GM12878 (cell line): ENCODE data around the gene KHDRBS1. TPM values are rescaled to one million over a fixed set of nuclear protein-coding genes. Genes with fewer than 3 reads are reported as not detected.

Experiments used
- CBFB ChIP-seq: IDR thresholded peaks from 2 replicates; pipeline ENCODE4 v1.6.1; 2016; ENCODE audit warnings: antibody characterized with exemption, low read depth
- EGR1 ChIP-seq, 2 experiments: IDR thresholded peaks; 1 replicate in 1 of 2; 2 replicates in 1 of 2; pipeline ENCODE4 v1.6.1; 2011 to 2012; ENCODE audit warnings: low read depth in 2 of 2, low read length in 2 of 2, borderline replicate concordance in 1 of 2, mild to moderate bottlenecking in 1 of 2, moderate library complexity in 1 of 2
- EZH2 ChIP-seq: IDR thresholded peaks from 2 replicates; pipeline ENCODE4 v1.6.1; 2012; ENCODE audit warnings: low read depth, mild to moderate bottlenecking, control low read depth, inconsistent platforms, low read length, borderline replicate concordance; ENCODE audit not compliant: control insufficient read depth
- FOXK2 ChIP-seq: fragments of 450-650 bp; IDR thresholded peaks from 2 replicates; pipeline ENCODE4 v1.6.1; 2017; ENCODE audit warnings: mild to moderate bottlenecking, moderate library complexity
- FOXM1 ChIP-seq: IDR thresholded peaks from 2 replicates; pipeline ENCODE4 v1.6.1; 2012; ENCODE audit warnings: low read depth, mild to moderate bottlenecking, inconsistent platforms, low read length, moderate library complexity
- JUNB ChIP-seq: IDR thresholded peaks from 2 replicates; pipeline ENCODE4 v1.6.1; 2016; ENCODE audit warnings: antibody characterized with exemption, mild to moderate bottlenecking
- LARP7 ChIP-seq: fragments of 450-650 bp; IDR thresholded peaks from 2 replicates; pipeline ENCODE4 v1.6.1; 2017; ENCODE audit warnings: mild to moderate bottlenecking
- MEF2B ChIP-seq: fragments of 450-650 bp; IDR thresholded peaks from 2 replicates; pipeline ENCODE4 v1.6.1; 2018; ENCODE audit warnings: mild to moderate bottlenecking, moderate library complexity; ENCODE audit not compliant: partially characterized antibody, poor library complexity, severe bottlenecking
- MTA2 ChIP-seq: fragments of 450-650 bp; IDR thresholded peaks from 2 replicates; pipeline ENCODE4 v1.6.1; 2016; ENCODE audit warnings: low read depth, mild to moderate bottlenecking, moderate library complexity
- NR2C2 ChIP-seq: IDR thresholded peaks from 2 replicates; pipeline ENCODE4 v1.6.1; 2011; ENCODE audit warnings: borderline replicate concordance, low read depth; ENCODE audit not compliant: control insufficient read depth, insufficient read length
- POLR2AphosphoS2 ChIP-seq: IDR thresholded peaks from 2 replicates; pipeline ENCODE4 v1.6.1; 2011; ENCODE audit warnings: low read depth, mild to moderate bottlenecking, low read length, improper control_type of control experiment, moderate library complexity
- RFX5 ChIP-seq: IDR thresholded peaks from 2 replicates; pipeline ENCODE4 v1.6.1; 2011; ENCODE audit warnings: low read depth, low read length, improper control_type of control experiment
- TCF3 ChIP-seq: IDR thresholded peaks from 2 replicates; pipeline ENCODE4 v1.6.1; 2012; ENCODE audit warnings: low read depth, mild to moderate bottlenecking, low read length, borderline replicate concordance; ENCODE audit not compliant: insufficient read depth
- polyA plus RNA-seq, 11 experiments: library from polyadenylated mRNA; depleted of rRNA in 4 of 11; unstranded in 6 of 11; stranded (reverse) in 5 of 11; fragments of >200 nt; fragmentation: Nextera tagmentation in 4 of 11; fragmentation: Illumina TruSeq in 1 of 11; extraction: Ambion mirVana in 4 of 11; extraction: Trizol in 1 of 11; gene quantifications; 1 replicate in 1 of 11; 2 replicates in 10 of 11; pipeline versions ENCODE4 v1.2.1 to v1.2.3, GENCODE V29; 2011 to 2016; ENCODE audit warnings: inconsistent platforms in 2 of 11, missing spikeins in 2 of 11, low read depth in 1 of 11
- total RNA-seq, 4 experiments: library from RNA; depleted of rRNA in 3 of 4; stranded (reverse); fragments of >200 nt in 3 of 4; fragmentation: Illumina TruSeq in 1 of 4; extraction: Trizol in 1 of 4; gene quantifications; 2 replicates each; pipeline versions ENCODE4 v1.2.1 to v1.2.3, GENCODE V29; 2013 to 2021
- TF ChIP-seq, protein P1 (sequence below): IDR thresholded peaks from 2 replicates; pipeline ENCODE4 v1.6.1; 2012; ENCODE audit warnings: low read depth, low read length, improper control_type of control experiment
- TF ChIP-seq, protein P2 (sequence below): IDR thresholded peaks from 2 replicates; pipeline ENCODE4 v1.6.1; 2011; ENCODE audit warnings: borderline replicate concordance, low read depth, mild to moderate bottlenecking, moderate library complexity, mixed read lengths, low read length; ENCODE audit not compliant: insufficient read depth; ENCODE audit errors: extremely low read length
- TF ChIP-seq, protein P3 (sequence below): fragments of 450-650 bp; IDR thresholded peaks from 2 replicates; pipeline ENCODE4 v1.6.1; 2018; ENCODE audit warnings: borderline replicate concordance, mild to moderate bottlenecking; ENCODE audit not compliant: partially characterized antibody
- TF ChIP-seq, protein P4 (sequence below): fragments of 450-650 bp; IDR thresholded peaks from 2 replicates; pipeline ENCODE4 v1.6.1; 2014; ENCODE audit warnings: mild to moderate bottlenecking
- TF ChIP-seq, protein P5 (sequence below), 3 experiments: IDR thresholded peaks in 2 of 3; conservative IDR thresholded peaks in 1 of 3; 2 replicates each; pipeline ENCODE4 v1.5.1; 2011; ENCODE audit warnings: low read depth in 3 of 3, low read length in 3 of 3, mild to moderate bottlenecking in 3 of 3, control low read depth in 2 of 3, moderate library complexity in 2 of 3, inconsistent platforms in 1 of 3, mixed read lengths in 1 of 3; ENCODE audit not compliant: control insufficient read depth in 2 of 3, insufficient read depth in 1 of 3; ENCODE audit errors: extremely low read depth in 1 of 3
- TF ChIP-seq, protein P6 (sequence below): IDR thresholded peaks from 2 replicates; pipeline ENCODE4 v1.6.1; 2011; ENCODE audit warnings: mild to moderate bottlenecking, low read depth, low read length, moderate library complexity; ENCODE audit not compliant: insufficient replicate concordance

KHDRBS1 gene
- total and polyA plus RNA-seq, 10 of the 15 experiments (the other 5 are each of a cell fraction or from before 2014, with no cell fraction given) = 42.5 to 204 (median 96.0) TPM

DNA sequence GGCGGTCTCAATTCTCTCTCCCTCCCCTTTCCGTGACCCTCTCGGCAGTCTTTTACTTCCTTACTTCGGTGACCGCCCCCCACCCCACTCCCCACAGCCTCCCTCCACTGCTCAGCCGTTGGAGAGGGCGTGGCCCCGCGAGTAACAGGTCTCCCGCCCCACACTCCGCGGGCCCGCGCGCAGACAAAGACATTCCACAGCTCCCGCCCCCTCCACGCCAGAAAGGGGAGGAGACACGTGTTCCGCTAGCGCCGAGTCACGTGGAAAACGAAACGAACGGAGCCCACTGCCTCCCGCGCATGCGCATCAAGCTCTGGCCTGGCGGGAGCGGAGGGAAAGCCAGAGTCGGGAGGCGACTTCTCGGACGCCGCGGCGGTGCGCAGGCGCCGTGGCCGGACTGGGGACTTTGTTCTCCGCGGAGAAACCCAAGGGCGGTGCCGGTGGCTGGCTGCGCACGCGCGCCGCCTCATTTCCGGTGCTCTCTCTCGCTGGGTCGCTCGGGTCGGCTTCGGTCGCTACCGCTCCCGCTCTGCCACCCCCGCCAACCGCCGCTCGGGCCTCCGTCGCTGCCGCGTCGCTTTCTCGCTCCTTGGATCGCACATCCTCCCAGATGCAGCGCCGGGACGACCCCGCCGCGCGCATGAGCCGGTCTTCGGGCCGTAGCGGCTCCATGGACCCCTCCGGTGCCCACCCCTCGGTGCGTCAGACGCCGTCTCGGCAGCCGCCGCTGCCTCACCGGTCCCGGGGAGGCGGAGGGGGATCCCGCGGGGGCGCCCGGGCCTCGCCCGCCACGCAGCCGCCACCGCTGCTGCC lies at the start of gene KHDRBS1 (continued):
- TF ChIP-seq RFX5 = 0 out of 2 replicates have a peak, but pooled peaks have one; percentile 43
- TF ChIP-seq CBFB = 0 out of 2 replicates have a peak, but pooled peaks have one; percentile 44
- no peak for TF ChIP-seq JUNB
- peak in 1 of 2 experiments; percentile 89; a peak in 2 of 3 replicates for TF ChIP-seq EGR1 (IDR thresholded peaks at IDR 0.05; ENCODE audit: borderline replicate concordance in 1 of 2, low read depth in 2 of 2, low read length in 2 of 2)
- TF ChIP-seq FOXM1 = no peak
- TF ChIP-seq EZH2 = no peak
- TF ChIP-seq, protein P1, sequence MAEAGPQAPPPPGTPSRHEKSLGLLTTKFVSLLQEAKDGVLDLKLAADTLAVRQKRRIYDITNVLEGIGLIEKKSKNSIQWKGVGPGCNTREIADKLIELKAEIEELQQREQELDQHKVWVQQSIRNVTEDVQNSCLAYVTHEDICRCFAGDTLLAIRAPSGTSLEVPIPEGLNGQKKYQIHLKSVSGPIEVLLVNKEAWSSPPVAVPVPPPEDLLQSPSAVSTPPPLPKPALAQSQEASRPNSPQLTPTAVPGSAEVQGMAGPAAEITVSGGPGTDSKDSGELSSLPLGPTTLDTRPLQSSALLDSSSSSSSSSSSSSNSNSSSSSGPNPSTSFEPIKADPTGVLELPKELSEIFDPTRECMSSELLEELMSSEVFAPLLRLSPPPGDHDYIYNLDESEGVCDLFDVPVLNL = peak; percentile 67; the same call in 1 of the 2 replicates
- no peak for TF ChIP-seq NR2C2
- TF ChIP-seq MEF2B = peak; percentile 91
- TF ChIP-seq, protein P2, sequence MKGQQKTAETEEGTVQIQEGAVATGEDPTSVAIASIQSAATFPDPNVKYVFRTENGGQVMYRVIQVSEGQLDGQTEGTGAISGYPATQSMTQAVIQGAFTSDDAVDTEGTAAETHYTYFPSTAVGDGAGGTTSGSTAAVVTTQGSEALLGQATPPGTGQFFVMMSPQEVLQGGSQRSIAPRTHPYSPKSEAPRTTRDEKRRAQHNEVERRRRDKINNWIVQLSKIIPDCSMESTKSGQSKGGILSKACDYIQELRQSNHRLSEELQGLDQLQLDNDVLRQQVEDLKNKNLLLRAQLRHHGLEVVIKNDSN = peak; percentile 90
- TF ChIP-seq, protein P3, sequence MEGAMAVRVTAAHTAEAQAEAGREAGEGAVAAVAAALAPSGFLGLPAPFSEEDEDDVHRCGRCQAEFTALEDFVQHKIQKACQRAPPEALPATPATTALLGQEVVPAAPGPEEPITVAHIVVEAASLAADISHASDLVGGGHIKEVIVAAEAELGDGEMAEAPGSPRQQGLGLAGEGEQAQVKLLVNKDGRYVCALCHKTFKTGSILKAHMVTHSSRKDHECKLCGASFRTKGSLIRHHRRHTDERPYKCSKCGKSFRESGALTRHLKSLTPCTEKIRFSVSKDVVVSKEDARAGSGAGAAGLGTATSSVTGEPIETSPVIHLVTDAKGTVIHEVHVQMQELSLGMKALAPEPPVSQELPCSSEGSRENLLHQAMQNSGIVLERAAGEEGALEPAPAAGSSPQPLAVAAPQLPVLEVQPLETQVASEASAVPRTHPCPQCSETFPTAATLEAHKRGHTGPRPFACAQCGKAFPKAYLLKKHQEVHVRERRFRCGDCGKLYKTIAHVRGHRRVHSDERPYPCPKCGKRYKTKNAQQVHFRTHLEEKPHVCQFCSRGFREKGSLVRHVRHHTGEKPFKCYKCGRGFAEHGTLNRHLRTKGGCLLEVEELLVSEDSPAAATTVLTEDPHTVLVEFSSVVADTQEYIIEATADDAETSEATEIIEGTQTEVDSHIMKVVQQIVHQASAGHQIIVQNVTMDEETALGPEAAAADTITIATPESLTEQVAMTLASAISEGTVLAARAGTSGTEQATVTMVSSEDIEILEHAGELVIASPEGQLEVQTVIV = no peak
- TF ChIP-seq, protein P4, sequence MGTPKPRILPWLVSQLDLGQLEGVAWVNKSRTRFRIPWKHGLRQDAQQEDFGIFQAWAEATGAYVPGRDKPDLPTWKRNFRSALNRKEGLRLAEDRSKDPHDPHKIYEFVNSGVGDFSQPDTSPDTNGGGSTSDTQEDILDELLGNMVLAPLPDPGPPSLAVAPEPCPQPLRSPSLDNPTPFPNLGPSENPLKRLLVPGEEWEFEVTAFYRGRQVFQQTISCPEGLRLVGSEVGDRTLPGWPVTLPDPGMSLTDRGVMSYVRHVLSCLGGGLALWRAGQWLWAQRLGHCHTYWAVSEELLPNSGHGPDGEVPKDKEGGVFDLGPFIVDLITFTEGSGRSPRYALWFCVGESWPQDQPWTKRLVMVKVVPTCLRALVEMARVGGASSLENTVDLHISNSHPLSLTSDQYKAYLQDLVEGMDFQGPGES = no peak
- peak; percentile 70 for TF ChIP-seq MTA2
- TF ChIP-seq TCF3 = 0 out of 2 replicates have a peak, but pooled peaks have one; percentile 28
- TF ChIP-seq POLR2AphosphoS2 = peak; percentile 87
- TF ChIP-seq, protein P5, sequence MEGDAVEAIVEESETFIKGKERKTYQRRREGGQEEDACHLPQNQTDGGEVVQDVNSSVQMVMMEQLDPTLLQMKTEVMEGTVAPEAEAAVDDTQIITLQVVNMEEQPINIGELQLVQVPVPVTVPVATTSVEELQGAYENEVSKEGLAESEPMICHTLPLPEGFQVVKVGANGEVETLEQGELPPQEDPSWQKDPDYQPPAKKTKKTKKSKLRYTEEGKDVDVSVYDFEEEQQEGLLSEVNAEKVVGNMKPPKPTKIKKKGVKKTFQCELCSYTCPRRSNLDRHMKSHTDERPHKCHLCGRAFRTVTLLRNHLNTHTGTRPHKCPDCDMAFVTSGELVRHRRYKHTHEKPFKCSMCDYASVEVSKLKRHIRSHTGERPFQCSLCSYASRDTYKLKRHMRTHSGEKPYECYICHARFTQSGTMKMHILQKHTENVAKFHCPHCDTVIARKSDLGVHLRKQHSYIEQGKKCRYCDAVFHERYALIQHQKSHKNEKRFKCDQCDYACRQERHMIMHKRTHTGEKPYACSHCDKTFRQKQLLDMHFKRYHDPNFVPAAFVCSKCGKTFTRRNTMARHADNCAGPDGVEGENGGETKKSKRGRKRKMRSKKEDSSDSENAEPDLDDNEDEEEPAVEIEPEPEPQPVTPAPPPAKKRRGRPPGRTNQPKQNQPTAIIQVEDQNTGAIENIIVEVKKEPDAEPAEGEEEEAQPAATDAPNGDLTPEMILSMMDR (IDR thresholded peaks at IDR 0.05 in 2 of 3, conservative IDR thresholded peaks at IDR 0.05 in 1 of 3; ENCODE audit: control insufficient read depth in 2 of 3, extremely low read depth in 1 of 3, insufficient read depth in 1 of 3, low read depth in 3 of 3, low read length in 3 of 3) = no peak
- TF ChIP-seq, protein P6, sequence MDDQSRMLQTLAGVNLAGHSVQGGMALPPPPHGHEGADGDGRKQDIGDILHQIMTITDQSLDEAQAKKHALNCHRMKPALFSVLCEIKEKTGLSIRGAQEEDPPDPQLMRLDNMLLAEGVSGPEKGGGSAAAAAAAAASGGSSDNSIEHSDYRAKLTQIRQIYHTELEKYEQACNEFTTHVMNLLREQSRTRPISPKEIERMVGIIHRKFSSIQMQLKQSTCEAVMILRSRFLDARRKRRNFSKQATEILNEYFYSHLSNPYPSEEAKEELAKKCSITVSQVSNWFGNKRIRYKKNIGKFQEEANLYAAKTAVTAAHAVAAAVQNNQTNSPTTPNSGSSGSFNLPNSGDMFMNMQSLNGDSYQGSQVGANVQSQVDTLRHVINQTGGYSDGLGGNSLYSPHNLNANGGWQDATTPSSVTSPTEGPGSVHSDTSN = no peak
- peak; percentile 93; the same call in 1 of the 2 replicates for TF ChIP-seq LARP7
- TF ChIP-seq FOXK2 = no peak
